ENCODE data around the gene EBF3. TPM values are rescaled to one million over a fixed set of nuclear protein-coding genes. Genes with fewer than 3 reads are reported as not detected.

The EBF3 gene
- total RNA-seq, 2 experiments from 2014 or later, result not detected

GRCh38 chr10:129870961-129871621 is 93.0 kb downstream of the EBF3 start:
- ChIA-PET CTCF (no interaction called here), POLR2A (no interaction called here)
- intact Hi-C loops (cut with DNase I, micrococcal nuclease), result no loop called here
- Histone ChIP-seq H3K4me1 (ENCODE audit: insufficient read depth, low read length) (peaks cover 5% of the 10 kb centered on the region), H3K4me3 (ENCODE audit: low read length) (no peak overlapping the region), H3K36me3 (ENCODE audit: insufficient read depth, low read length) (no peaks in the 10 kb centered on the region), H3K27me3 (ENCODE audit: control insufficient read depth in 1 of 2, insufficient read depth in 2 of 2, low read length in 2 of 2) (peaks cover 0 to 2% of the 10 kb centered on the region in 2 experiments), H3K27ac (ENCODE audit: low read depth in 1 of 2, low read length in 2 of 2) (no peak overlapping the region), H3K9me3 (ENCODE audit: control insufficient read depth in 1 of 2, insufficient read depth in 1 of 2, low read length in 2 of 2) (no peaks in the 10 kb centered on the region)
- Mint-ChIP-seq H3K27me3 (no peaks in the 10 kb centered on the region), H3K4me3 (no peak overlapping the region), H3K4me1 (ENCODE audit: low read depth) (peaks cover 8% of the 10 kb centered on the region), H3K27ac (no peak overlapping the region), H3K36me3 (ENCODE audit: low read depth) (no peaks in the 10 kb centered on the region), H3K9me3 (no peaks in the 10 kb centered on the region)
- DNase-seq (no peak), ATAC-seq (ENCODE audit: poor library complexity) (no peak)
- TF ChIP-seq CTCF (IDR thresholded peaks at IDR 0.05), result no peak

- Mint-ChIP-seq H3K4me3 (no peak overlapping the region), H3K27ac (no peak overlapping the region), H3K36me3 (ENCODE audit: low read depth) (no peaks in the 10 kb centered on the region), H3K27me3 (no peaks in the 10 kb centered on the region), H3K9me3 (no peaks in the 10 kb centered on the region), H3K4me1 (ENCODE audit: low read depth) (peaks cover 8% of the 10 kb centered on the region)
- peaks cover 5% of the 10 kb centered on the region for H3K4me1 ChIP-seq (ENCODE audit: insufficient read depth, low read length)
- no peaks in the 10 kb centered on the region for H3K9me3 ChIP-seq (ENCODE audit: control insufficient read depth in 1 of 2, insufficient read depth in 1 of 2, low read length in 2 of 2)
- H3K4me3 ChIP-seq (ENCODE audit: low read length), result no peak overlapping the region
- POLR2A ChIA-PET, result no interaction called here
- ATAC-seq (ENCODE audit: poor library complexity) (no peak), DNase-seq (no peak)
- TF ChIP-seq CTCF (IDR thresholded peaks at IDR 0.05), result no peak
- CTCF ChIA-PET, result no interaction called here
- no peak overlapping the region for H3K27ac ChIP-seq (ENCODE audit: low read depth in 1 of 2, low read length in 2 of 2)
- intact Hi-C loops (cut with DNase I, micrococcal nuclease), result no loop called here
- no peaks in the 10 kb centered on the region for H3K36me3 ChIP-seq (ENCODE audit: insufficient read depth, low read length)
- H3K27me3 ChIP-seq (ENCODE audit: control insufficient read depth in 1 of 2, insufficient read depth in 2 of 2, low read length in 2 of 2), result peaks cover 0 to 1% of the 10 kb centered on the region in 2 experiments
Measured at GRCh38 chr10:129870474-129870757, 93.7 kb downstream of the EBF3 start.

- intact Hi-C loops (cut with DNase I, micrococcal nuclease), result no loop called here
- ChIA-PET CTCF (no interaction called here), POLR2A (no interaction called here)
- DNase-seq (no peak), ATAC-seq (ENCODE audit: poor library complexity) (no peak)
- no peaks in the 10 kb centered on the region for H3K36me3 ChIP-seq (ENCODE audit: insufficient read depth, low read length)
- Mint-ChIP-seq H3K4me1 (ENCODE audit: low read depth) (peaks cover 8% of the 10 kb centered on the region), H3K27me3 (no peaks in the 10 kb centered on the region), H3K27ac (no peak overlapping the region), H3K9me3 (no peaks in the 10 kb centered on the region), H3K4me3 (no peak overlapping the region), H3K36me3 (ENCODE audit: low read depth) (no peaks in the 10 kb centered on the region)
- no peak overlapping the region for H3K4me3 ChIP-seq (ENCODE audit: low read length)
- H3K27me3 ChIP-seq (ENCODE audit: control insufficient read depth in 1 of 2, insufficient read depth in 2 of 2, low read length in 2 of 2), result no peaks in the 10 kb centered on the region
- H3K4me1 ChIP-seq (ENCODE audit: insufficient read depth, low read length), result peaks cover 5% of the 10 kb centered on the region
- no peaks in the 10 kb centered on the region for H3K9me3 ChIP-seq (ENCODE audit: control insufficient read depth in 1 of 2, insufficient read depth in 1 of 2, low read length in 2 of 2)
- no peak overlapping the region for H3K27ac ChIP-seq (ENCODE audit: low read depth in 1 of 2, low read length in 2 of 2)
- no peak for TF ChIP-seq CTCF (IDR thresholded peaks at IDR 0.05)
Measured at GRCh38 chr10:129869596-129870473, 94.2 kb downstream of the EBF3 start.
